ENCODE results near the gene SERPIND1.
A peak's percentile ranks its signal among the peaks of the same experiment; 100 is the strongest.
"Not testable (repeated sequence)": the region's sequence is repeated elsewhere in the genome, so short reads cannot be mapped to it uniquely, and the experiment has no call there.

SERPIND1 gene

DNA sequence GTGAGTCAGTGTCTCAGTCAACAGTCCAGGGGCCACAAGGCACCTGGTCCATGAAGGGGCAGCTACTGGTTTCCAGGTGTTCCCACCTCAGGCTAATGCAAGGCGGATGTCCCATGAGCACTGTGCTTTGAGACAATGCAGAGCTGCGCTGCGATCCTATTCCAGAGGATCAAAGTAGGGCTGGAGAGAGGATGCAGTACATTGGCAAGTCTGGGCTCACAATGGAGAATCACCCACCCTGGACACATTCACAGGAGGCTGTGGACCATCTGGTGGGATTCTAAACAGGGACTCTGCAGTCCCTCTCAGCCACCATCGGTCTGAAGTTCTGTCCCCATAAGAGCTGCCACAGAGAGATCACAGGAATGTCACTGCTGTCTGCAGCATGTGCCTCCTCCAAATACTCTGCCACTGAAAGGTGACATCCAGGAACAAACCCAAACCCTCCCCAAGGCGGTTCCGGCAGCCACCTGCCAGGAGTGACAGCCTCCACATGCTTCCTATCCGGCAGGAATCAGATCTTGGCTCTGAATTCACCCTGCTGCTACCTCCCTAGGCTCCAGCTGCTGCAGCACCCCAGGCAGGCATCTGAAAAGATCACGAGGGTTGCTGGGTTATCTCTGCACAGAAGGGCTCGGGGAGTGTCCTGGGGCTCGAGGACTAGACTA lies 45.3 kb upstream of the SERPIND1 start:
- H3K4me3 ChIP-seq (ENCODE audit: low read depth, low read length), result no peak overlapping the region
- H3K9me3 ChIP-seq (ENCODE audit: severe bottlenecking), result no peaks in the 10 kb centered on the region
- no peaks in the 10 kb centered on the region for H3K27me3 ChIP-seq (ENCODE audit: insufficient read depth, low read depth, severe bottlenecking)
- peaks cover 52% of the 10 kb centered on the region for H3K36me3 ChIP-seq
- no peak for TF ChIP-seq CTCF (IDR thresholded peaks at IDR 0.05; ENCODE audit: low read depth, low read length)
- no peak overlapping the region for H3K27ac ChIP-seq
- no peak for DNase-seq

- Histone ChIP-seq H3K36me3 (peaks cover 52% of the 10 kb centered on the region), H3K4me3 (ENCODE audit: low read depth, low read length) (no peak overlapping the region), H3K27me3 (ENCODE audit: insufficient read depth, low read depth, severe bottlenecking) (no peaks in the 10 kb centered on the region), H3K27ac (no peak overlapping the region), H3K9me3 (ENCODE audit: severe bottlenecking) (no peaks in the 10 kb centered on the region)
- no peak for TF ChIP-seq CTCF (IDR thresholded peaks at IDR 0.05; ENCODE audit: low read depth, low read length)
- DNase-seq, result no peak
Observed at GRCh38 chr22:20729194-20729593, 44.7 kb upstream of the SERPIND1 start.

GRCh38 chr22:20732431-20732830 lies 41.5 kb upstream of the SERPIND1 start:
- H3K9me3 ChIP-seq (ENCODE audit: severe bottlenecking); H3K4me3 ChIP-seq (ENCODE audit: low read depth, low read length); H3K27ac ChIP-seq; DNase-seq; H3K27me3 ChIP-seq (ENCODE audit: insufficient read depth, low read depth, severe bottlenecking): not testable (repeated sequence)
- H3K36me3 ChIP-seq, result peaks cover 26% of the 10 kb centered on the region

DNA sequence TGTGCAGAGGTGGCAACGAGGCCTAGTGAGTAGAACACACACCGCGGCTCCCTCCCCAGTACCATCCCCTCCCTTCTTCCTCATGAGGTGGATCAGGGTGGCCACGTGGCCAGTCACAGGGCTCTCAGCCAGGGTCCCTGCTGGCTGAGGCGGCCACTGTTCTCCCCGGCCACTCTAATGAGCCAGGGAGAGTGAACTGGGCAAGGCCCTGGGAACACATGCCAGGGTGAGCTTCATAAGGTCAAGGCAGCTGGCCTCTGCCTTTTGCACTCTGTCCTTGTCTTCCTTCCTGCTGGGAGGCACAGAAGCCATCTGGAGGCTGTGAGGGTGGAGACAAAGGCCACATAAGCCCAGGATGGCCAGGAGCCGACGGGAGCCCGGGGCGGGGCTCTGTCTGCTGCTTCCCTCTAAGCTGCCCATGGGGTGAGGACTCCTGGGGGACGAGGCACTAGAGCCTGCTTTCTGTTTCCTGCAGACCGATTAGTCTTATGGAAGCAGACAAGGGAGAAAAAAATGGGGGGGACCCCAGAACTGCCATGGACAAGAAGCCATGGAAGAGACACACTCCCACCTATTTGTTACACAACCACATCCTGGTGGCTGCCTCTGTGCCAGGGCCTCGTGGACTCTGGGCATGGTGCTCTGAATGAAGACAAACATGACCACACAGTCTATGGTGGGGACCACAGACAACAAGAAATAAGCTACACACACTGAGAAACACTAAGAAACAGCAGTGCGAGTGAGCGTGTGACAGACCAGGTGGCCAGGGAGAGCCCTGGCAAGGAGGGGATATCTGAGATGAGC lies 38.4 kb upstream of the SERPIND1 start:
- peak; percentile 77 for DNase-seq
- Histone ChIP-seq H3K36me3 (peaks cover 13% of the 10 kb centered on the region), H3K27ac (peak overlapping the region; percentile 84)
- H3K9me3 ChIP-seq (ENCODE audit: severe bottlenecking); H3K4me3 ChIP-seq (ENCODE audit: low read depth, low read length); H3K27me3 ChIP-seq (ENCODE audit: insufficient read depth, low read depth, severe bottlenecking): not testable (repeated sequence)

DNA sequence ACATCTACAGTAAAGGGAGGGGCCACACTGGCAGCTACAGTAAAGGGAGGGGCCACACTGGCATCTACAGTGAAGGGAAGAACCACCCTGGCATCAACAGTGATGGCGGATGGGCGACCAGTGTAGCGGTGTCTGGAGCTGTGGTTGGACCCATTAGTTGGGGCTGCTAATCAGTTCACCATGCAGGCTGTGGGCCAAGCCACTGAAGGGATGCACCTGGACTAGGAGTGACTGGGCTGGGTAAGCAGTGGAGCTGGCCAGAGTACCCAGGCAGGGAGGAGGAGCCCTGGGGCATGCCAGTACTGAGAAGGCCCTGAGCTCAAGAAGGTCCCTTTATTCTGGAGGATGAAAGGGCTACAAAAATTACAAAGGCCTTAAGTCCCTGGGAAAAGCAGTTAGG lies 37.0 kb upstream of the SERPIND1 start:
- H3K4me3 ChIP-seq (ENCODE audit: low read depth, low read length); DNase-seq: not testable (repeated sequence)

DNA sequence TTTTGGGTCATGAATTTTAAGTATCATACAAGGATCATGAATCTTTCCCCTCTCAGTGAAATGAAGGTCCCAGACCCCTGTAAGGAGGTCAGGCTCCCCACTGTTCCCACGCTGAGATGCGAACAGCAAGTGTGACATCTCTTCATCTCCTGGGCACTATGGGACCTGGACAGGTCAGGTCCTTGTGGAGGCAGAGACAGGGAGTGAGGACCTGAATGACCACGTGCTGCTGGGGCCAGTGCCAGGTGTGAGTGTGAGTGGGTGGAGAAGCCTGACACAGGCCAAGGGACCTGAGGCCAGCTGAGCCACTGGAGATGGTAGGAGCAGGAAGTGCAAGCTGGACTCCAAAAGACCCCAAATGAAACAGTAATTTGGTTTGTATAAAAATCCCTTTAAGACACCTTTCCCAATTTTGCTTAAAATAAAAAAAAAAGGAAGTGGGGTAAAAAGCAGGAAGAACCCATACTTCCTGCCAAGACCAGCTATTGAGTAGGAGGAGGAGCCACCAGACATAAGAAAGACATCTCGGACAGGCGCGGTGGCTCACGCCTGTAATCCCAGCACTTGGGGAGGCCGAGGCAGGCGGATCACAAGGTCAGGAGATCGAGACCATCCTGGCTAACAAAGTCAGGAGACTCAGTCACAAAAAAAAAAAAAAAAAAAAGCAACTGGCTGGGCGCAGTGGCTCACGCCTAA lies 35.4 kb upstream of the SERPIND1 start:
- H3K27me3 ChIP-seq (ENCODE audit: insufficient read depth, low read depth, severe bottlenecking), result no peaks in the 10 kb centered on the region
- H3K9me3 ChIP-seq (ENCODE audit: severe bottlenecking), result no peaks in the 10 kb centered on the region
- no peak for DNase-seq
- no peak for TF ChIP-seq CTCF (IDR thresholded peaks at IDR 0.05; ENCODE audit: low read depth, low read length)
- H3K27ac ChIP-seq, result no peak overlapping the region
- no peak overlapping the region for H3K4me3 ChIP-seq (ENCODE audit: low read depth, low read length)
- peaks cover 33% of the 10 kb centered on the region for H3K36me3 ChIP-seq

More for the DNA sequence above, 37.0 kb upstream of the SERPIND1 start:
- not testable (repeated sequence) for H3K27me3 ChIP-seq (ENCODE audit: insufficient read depth, low read depth, severe bottlenecking); H3K9me3 ChIP-seq (ENCODE audit: severe bottlenecking)
- H3K36me3 ChIP-seq, result peaks cover 24% of the 10 kb centered on the region
- peak overlapping the region; percentile 80 for H3K27ac ChIP-seq

DNA sequence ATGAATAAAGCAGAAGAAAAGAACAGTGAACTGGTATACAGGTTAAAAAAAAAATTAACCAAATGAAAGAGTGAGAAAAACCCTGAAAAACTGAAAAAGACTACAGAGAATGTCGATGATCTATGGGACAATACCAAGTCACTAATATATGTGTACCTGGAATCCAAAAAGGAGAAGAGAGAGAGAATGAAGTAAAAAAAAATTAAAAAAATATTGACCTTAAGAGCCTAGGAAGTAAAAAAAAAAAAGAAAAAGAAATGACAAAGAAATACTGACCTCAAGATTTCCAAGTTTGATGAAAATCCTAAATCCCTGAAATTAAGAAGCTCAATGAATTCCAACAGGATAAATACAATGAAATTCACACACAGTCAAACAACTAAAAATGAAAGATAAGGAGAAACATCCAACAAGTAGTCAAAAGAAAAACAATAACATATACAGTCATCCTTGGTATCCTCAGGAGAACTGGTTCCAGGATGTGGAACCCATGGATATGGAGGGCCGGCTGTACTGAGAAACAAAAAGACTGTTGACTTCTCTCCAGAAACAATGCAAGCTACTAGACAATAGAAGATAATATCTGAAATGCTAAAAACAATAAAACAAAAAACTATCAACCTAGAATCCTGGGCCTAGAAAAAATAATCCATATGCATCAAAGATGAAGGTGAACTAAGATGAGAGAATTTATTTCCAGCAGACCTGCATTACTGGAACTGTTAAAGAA lies 33.5 kb upstream of the SERPIND1 start:
- Histone ChIP-seq H3K27me3 (ENCODE audit: insufficient read depth, low read depth, severe bottlenecking) (no peaks in the 10 kb centered on the region), H3K4me3 (ENCODE audit: low read depth, low read length) (no peak overlapping the region), H3K9me3 (ENCODE audit: severe bottlenecking) (no peaks in the 10 kb centered on the region), H3K36me3 (peaks cover 46% of the 10 kb centered on the region), H3K27ac (no peak overlapping the region)
- no peak for DNase-seq
- TF ChIP-seq CTCF (IDR thresholded peaks at IDR 0.05; ENCODE audit: low read depth, low read length), result no peak
